Measurements from ENCODE around the gene SHC2. TPM values are rescaled to one million over a fixed set of nuclear protein-coding genes. Genes with fewer than 3 reads are reported as not detected.

Gene SHC2
- total and polyA plus RNA-seq, 9 of the 15 experiments (the other 6 are each of a cell fraction or from before 2014, with no cell fraction given): 0.14 to 0.36 (median 0.17) TPM; not detected in 5

DNA sequence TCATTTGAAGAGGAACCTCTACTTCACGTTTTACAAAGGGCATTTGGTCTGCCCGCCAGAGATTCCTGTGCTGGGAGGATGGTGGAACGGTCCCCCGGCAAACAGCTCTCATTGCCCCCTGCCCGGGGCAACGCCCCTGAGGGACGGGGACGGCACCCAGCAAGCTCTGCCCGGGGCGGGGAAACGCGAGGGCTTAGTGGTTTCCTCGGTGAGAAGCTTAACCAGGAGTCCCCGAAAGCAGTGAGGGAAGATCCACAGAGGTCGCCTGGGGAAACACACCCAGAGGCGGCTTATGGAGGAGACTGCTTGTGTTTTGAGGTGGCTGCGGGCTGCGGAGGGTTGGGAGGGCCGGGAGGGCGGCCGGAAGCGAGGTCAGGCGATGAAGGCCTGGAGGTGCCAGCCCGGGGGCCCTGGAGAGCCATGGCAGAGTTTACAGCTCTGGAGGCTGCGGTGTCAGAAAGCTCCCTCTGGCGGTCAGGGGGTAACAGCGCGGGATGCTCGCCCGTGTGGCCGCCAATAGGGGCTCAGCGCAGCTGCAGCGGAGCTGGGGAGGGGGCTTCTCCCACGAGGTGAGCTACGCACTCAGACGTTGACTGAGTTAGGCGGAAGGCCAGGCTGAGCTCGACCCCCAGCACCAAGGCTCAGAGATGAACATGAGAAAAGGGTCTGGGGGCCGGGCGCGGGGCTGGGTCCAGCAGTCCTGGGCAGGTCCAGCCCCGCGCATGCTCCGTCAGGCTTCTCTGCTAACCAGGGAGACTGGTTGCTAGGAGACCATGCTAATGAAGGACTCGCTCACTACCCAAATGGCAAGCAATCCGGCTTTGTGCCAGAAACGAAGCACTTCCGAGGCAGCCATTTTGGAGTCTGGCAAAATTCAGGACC is 45.8 kb upstream of the SHC2 start:
- WGBS (ENCODE audit: insufficient coverage, low coverage, missing lambda C conversion rate): 9% methylated on average over 38 of the region's 48 CpGs
- FAIRE-seq: peak; percentile 99
- Histone ChIP-seq H3K4me1 (replicated peaks in 1 of 2; ENCODE audit: control insufficient read depth in 2 of 2, insufficient read depth in 2 of 2, low read length in 2 of 2) (peaks cover 10 to 53% of the 10 kb centered on the region in 2 experiments; a peak in 4 of 5 replicates), H3K9ac (ENCODE audit: insufficient read depth in 1 of 2, low read depth in 2 of 2, low read length in 2 of 2) (peak overlapping the region; percentile 92 to 98), H3K27ac (ENCODE audit: extremely low read depth, low read depth, low read length) (peak overlapping the region; percentile 99), H3K4me3 (peak overlapping the region; percentile 100), H3K79me2 (ENCODE audit: control insufficient read depth, insufficient read depth, low read length) (peaks cover 13% of the 10 kb centered on the region; the same call in 2 of the 3 replicates), H3K4me2 (ENCODE audit: insufficient read depth, low read length) (peak overlapping the region; percentile 95), H3K27me3 (ENCODE audit: control insufficient read depth in 2 of 2, insufficient read depth in 2 of 2, low read length in 2 of 2) (no peaks in the 10 kb centered on the region), H3K9me3 (replicated peaks; ENCODE audit: control insufficient read depth, insufficient read depth, low read depth, low read length) (no peaks in the 10 kb centered on the region), H2AFZ (ENCODE audit: low read depth, low read length) (peak overlapping the region; percentile 100), H4K20me1 (replicated peaks; ENCODE audit: control insufficient read depth, insufficient read depth, low read length) (no peaks in the 10 kb centered on the region), H3K36me3 (ENCODE audit: control insufficient read depth, insufficient read depth, low read length) (peaks cover 13% of the 10 kb centered on the region; the same call in 2 of the 3 replicates), H3K9me1 (ENCODE audit: control insufficient read depth, insufficient read depth, low read length) (no peaks in the 10 kb centered on the region)
- in situ Hi-C loops (cut with MboI): no loop called here
- peak; percentile 95 to 99 (median 98) for DNase-seq (ENCODE audit: extremely low read depth in 1 of 4, low spot score in 3 of 4)
- peak; percentile 90 for ATAC-seq
- intact Hi-C loops (cut with micrococcal nuclease): no loop called here
- CTCF ChIA-PET (ENCODE audit: low intra/inter-chr PET ratio): interaction anchor here (0.9 kb wide), 1 partner anchor 18 kb away, joined by 3 read pairs; no protein-coding TSS in a partner anchor
- POLR2A ChIA-PET: interaction anchor here (0.6 to 1.0 kb wide), 3 partner anchors 11 to 397 kb away, joined by 4 to 6 read pairs (median 4); no protein-coding TSS in a partner anchor
- BruUV-seq (replicated peaks): no TSS peak
- TF ChIP-seq ZFPM2 (CRISPR knock-in tag; IDR thresholded peaks at IDR 0.05) (no peak), BMI1 (IDR thresholded peaks at IDR 0.05; ENCODE audit: low read length) (peak; percentile 83), ZBTB33 (CRISPR knock-in tag; IDR thresholded peaks at IDR 0.05) (no peak), STAG1 (CRISPR knock-in tag; IDR thresholded peaks at IDR 0.05; ENCODE audit: borderline replicate concordance) (peak; percentile 54; the same call in 1 of the 2 replicates), ZNF668 (CRISPR knock-in tag; IDR thresholded peaks at IDR 0.05) (no peak), SMAD4 (CRISPR knock-in tag; conservative IDR thresholded peaks at IDR 0.05) (no peak), TARDBP (IDR thresholded peaks at IDR 0.05) (0 out of 2 replicates have a peak, but pooled peaks have one; percentile 16), MYC (IDR thresholded peaks at IDR 0.05; ENCODE audit: low read depth, low read length) (peak; percentile 40; the same call in 1 of the 2 replicates), MYC (CRISPR knock-in tag; IDR thresholded peaks at IDR 0.05; ENCODE audit: borderline replicate concordance, low read depth) (no peak), KDM2B (CRISPR knock-in tag; IDR thresholded peaks at IDR 0.05) (0 out of 2 replicates have a peak, but pooled peaks have one; percentile 28), ZEB2 (IDR thresholded peaks at IDR 0.05) (no peak), TBP (optimal IDR thresholded peaks at IDR 0.05; ENCODE audit: low read depth, low read length) (no peak), L3MBTL2 (IDR thresholded peaks at IDR 0.05) (peak; percentile 36; the same call in 1 of the 2 replicates), NR0B1 (IDR thresholded peaks at IDR 0.05; ENCODE audit: partially characterized antibody) (no peak), KDM4B (IDR thresholded peaks at IDR 0.05; ENCODE audit: borderline replicate concordance in 2 of 2, low read depth in 1 of 2) (peak in 1 of 2 experiments; percentile 74; a peak in 1 of 4 replicates), PHF20 (IDR thresholded peaks at IDR 0.05; ENCODE audit: partially characterized antibody) (peak; percentile 40), JUND (IDR thresholded peaks at IDR 0.05; ENCODE audit: borderline replicate concordance, low read depth, low read length) (0 out of 2 replicates have a peak, but pooled peaks have one; percentile 3), JUND (tag; IDR thresholded peaks at IDR 0.05; ENCODE audit: borderline replicate concordance, low read depth, low read length) (peak; percentile 54; the same call in 2 of the 3 replicates)
- TF ChIP-seq, protein P1, sequence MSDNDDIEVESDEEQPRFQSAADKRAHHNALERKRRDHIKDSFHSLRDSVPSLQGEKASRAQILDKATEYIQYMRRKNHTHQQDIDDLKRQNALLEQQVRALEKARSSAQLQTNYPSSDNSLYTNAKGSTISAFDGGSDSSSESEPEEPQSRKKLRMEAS (CRISPR knock-in tag; IDR thresholded peaks at IDR 0.05): no peak; the same call in none of the 2 replicates

All from K562 (cell line).